Gastrocnemius medialis (tissue), 4 donors: ENCODE results near the gene DPP3. TPM values are rescaled to one million over a fixed set of nuclear protein-coding genes. Genes with fewer than 3 reads are reported as not detected.
A peak's percentile ranks its signal among the peaks of the same experiment; 100 is the strongest.
"Not testable (repeated sequence)": the region's sequence is repeated elsewhere in the genome, so short reads cannot be mapped to it uniquely, and the experiment has no call there.

Experiments used
- ATAC-seq, 2 donors: fragments of 150-250 bp; one replicate each; pipeline ENCODE4 v1.9.1; 2016
- DNase-seq, 2 donors: peaks; one replicate each; pipeline ENCODE4 v3.0.0-alpha.2; 2019
- H3K27ac ChIP-seq, 4 donors: fragments of 200-600 bp; sonication (generic); 1 replicate in 1 of 4; 2 replicates in 3 of 4; pipeline ENCODE4 v1.5.1; 2016 to 2018; ENCODE audit warnings: mild to moderate bottlenecking in 2 of 4, moderate library complexity in 1 of 4
- H3K27me3 ChIP-seq, 3 donors: fragments of 200-600 bp; sonication (generic) in 2 of 3; 1 replicate in 1 of 3; 2 replicates in 2 of 3; pipeline versions ENCODE4 v1.5.1 to v1.6.0; 2016 to 2019; ENCODE audit warnings: mild to moderate bottlenecking in 1 of 3, moderate library complexity in 1 of 3
- H3K36me3 ChIP-seq, 2 donors: fragments of 200-600 bp; sonication (generic) in 1 of 2; one replicate each; pipeline ENCODE4 v1.5.1; 2017 to 2018
- H3K4me1 ChIP-seq, 2 donors: fragments of 200-600 bp; sonication (generic) in 1 of 2; one replicate each; pipeline ENCODE4 v1.5.1; 2016 to 2017; ENCODE audit warnings: mild to moderate bottlenecking in 2 of 2
- H3K4me3 ChIP-seq, 4 donors: fragments of 200-600 bp; sonication (generic) in 3 of 4; 1 replicate in 1 of 4; 2 replicates in 3 of 4; pipeline ENCODE4 v1.5.1; 2016 to 2019; ENCODE audit warnings: mild to moderate bottlenecking in 2 of 4
- H3K9me3 ChIP-seq, 3 donors: fragments of 200-600 bp; sonication (generic) in 2 of 3; 1 replicate in 1 of 3; 2 replicates in 2 of 3; pipeline ENCODE4 v1.5.1; 2016 to 2019
- CTCF ChIP-seq, 5 experiments: fragments of 450-650 bp in 3 of 5; fragments of 200-600 bp in 2 of 5; sonication (generic) in 2 of 5; IDR thresholded peaks in 4 of 5; conservative IDR thresholded peaks in 1 of 5; 1 replicate in 4 of 5; 2 replicates in 1 of 5; pipeline ENCODE4 v1.5.1; 2016 to 2019; ENCODE audit warnings: antibody characterized with exemption in 5 of 5, mild to moderate bottlenecking in 3 of 5, moderate library complexity in 3 of 5
- POLR2A ChIP-seq, 2 donors: fragments of 450-650 bp; IDR thresholded peaks; one replicate each; pipeline ENCODE4 v1.6.1; 2017; ENCODE audit warnings: antibody characterized with exemption in 2 of 2, mild to moderate bottlenecking in 2 of 2, moderate library complexity in 2 of 2
- in situ Hi-C, 4 donors: fragments of 200-750 bp; cut with MboI; loops; one replicate each; pipeline versions ENCODE4 v1.15.0 to v1.8.0; 2017; ENCODE audit warnings: low sequenced_read_pairs in 4 of 4
- intact Hi-C: fragments of 100-400 bp; cut with DNase I; formaldehyde crosslinking; loops from one replicate; pipeline ENCODE4 v1.15.1; 2023; ENCODE audit warnings: low total_unique reads
- total RNA-seq, 4 donors: library from RNA; depleted of rRNA; stranded (reverse); fragments of >200 nt; gene quantifications; one replicate each; pipeline versions ENCODE4 v1.1.0 to v1.2.3, GENCODE V29; 2016

The DPP3 gene
- 10 to 100 TPM; 28.5 to 58.5 (median 37.4) TPM for total RNA-seq

- ATAC-seq (peak; percentile 90 to 92), DNase-seq (peak; percentile 96 to 97)
- in situ Hi-C loops (no loop called here), intact Hi-C loops (loop anchor here (1.0 to 5.0 kb wide), 6 partner anchors 14 to 623 kb away; partner anchors contain the start of genes BBS1, CCDC87, CCS and CFL1)
- Histone ChIP-seq H3K4me3 (peak within 1 kb of the TSS; percentile 62 to 95 (median 79)), H3K36me3 (peaks cover 0 to 8% of the 10 kb centered on the region in 2 donors), H3K9me3 (no peaks in the 10 kb centered on the region), H3K4me1 (peaks cover 9 to 10% of the 10 kb centered on the region in 2 donors), H3K27me3 (no peaks in the 10 kb centered on the region), H3K27ac (peak within 1 kb of the TSS; percentile 86 to 96 (median 89))
- TF ChIP-seq CTCF (IDR thresholded peaks at IDR 0.05 in 4 of 5, conservative IDR thresholded peaks at IDR 0.05 in 1 of 5) (peak in 1 of 5 experiments; percentile 21), POLR2A (IDR thresholded peaks at IDR 0.05) (peak; percentile 89 to 93)
These were observed at the start of gene DPP3 for GRCh38 chr11:66480117-66480938. DPP3 (plus strand) TSS chr11:66480434; CDS start chr11:66482201, 1,767 bp downstream.

- peaks cover 0 to 28% of the 10 kb centered on the region in 2 donors for H3K36me3 ChIP-seq
- DNase-seq, H3K9me3 ChIP-seq, in situ Hi-C loops, ATAC-seq, H3K4me1 ChIP-seq, intact Hi-C loops, H3K27ac ChIP-seq, H3K4me3 ChIP-seq, H3K27me3 ChIP-seq: not testable (repeated sequence)
These were observed 48.9 kb upstream of the DPP3 start for GRCh38 chr11:66431287-66431686.

GRCh38 chr11:66431871-66432329 lies 48.3 kb upstream of the DPP3 start:
- ATAC-seq, in situ Hi-C loops, H3K9me3 ChIP-seq, H3K27ac ChIP-seq, H3K27me3 ChIP-seq, H3K4me3 ChIP-seq, H3K4me1 ChIP-seq, DNase-seq, intact Hi-C loops: not testable (repeated sequence)
- peaks cover 0 to 28% of the 10 kb centered on the region in 2 donors for H3K36me3 ChIP-seq

GRCh38 chr11:66432597-66432996 lies 47.6 kb upstream of the DPP3 start:
- intact Hi-C loops (no loop called here), in situ Hi-C loops (no loop called here)
- H3K36me3 ChIP-seq: peaks cover 0 to 28% of the 10 kb centered on the region in 2 donors
- no peak overlapping the region for H3K4me3 ChIP-seq
- no peaks in the 10 kb centered on the region for H3K9me3 ChIP-seq
- no peak for TF ChIP-seq CTCF (IDR thresholded peaks at IDR 0.05 in 4 of 5, conservative IDR thresholded peaks at IDR 0.05 in 1 of 5)
- no peak for TF ChIP-seq POLR2A (IDR thresholded peaks at IDR 0.05)
- peaks cover 0 to 5% of the 10 kb centered on the region in 2 donors for H3K4me1 ChIP-seq
- H3K27me3 ChIP-seq: no peaks in the 10 kb centered on the region
- ATAC-seq (no peak), DNase-seq (no peak)
- H3K27ac ChIP-seq: no peak overlapping the region

- in situ Hi-C loops: no loop called here
- no peak for DNase-seq
- Histone ChIP-seq H3K27me3 (no peaks in the 10 kb centered on the region), H3K36me3 (peaks cover 0 to 28% of the 10 kb centered on the region in 2 donors), H3K4me3 (peak overlapping the region; percentile 91 to 95 (median 92)), H3K9me3 (no peaks in the 10 kb centered on the region), H3K27ac (peak overlapping the region; percentile 81 to 97 (median 84)), H3K4me1 (peaks cover 5 to 14% of the 10 kb centered on the region in 2 donors)
- no peak for TF ChIP-seq CTCF (IDR thresholded peaks at IDR 0.05 in 4 of 5, conservative IDR thresholded peaks at IDR 0.05 in 1 of 5)
- no peak for TF ChIP-seq POLR2A (IDR thresholded peaks at IDR 0.05)
- intact Hi-C loops: loop anchor here (1.0 to 2.0 kb wide), 3 partner anchors 20 to 43 kb away; partner anchors contain the start of gene DPP3
- ATAC-seq: no peak
These were observed 42.2 kb upstream of the DPP3 start for GRCh38 chr11:66437979-66438503.
